ENCODE results near the gene PRKG1.
"Not testable (repeated sequence)": the region's sequence is repeated elsewhere in the genome, so short reads cannot be mapped to it uniquely, and the experiment has no call there.

Gene PRKG1

DNA sequence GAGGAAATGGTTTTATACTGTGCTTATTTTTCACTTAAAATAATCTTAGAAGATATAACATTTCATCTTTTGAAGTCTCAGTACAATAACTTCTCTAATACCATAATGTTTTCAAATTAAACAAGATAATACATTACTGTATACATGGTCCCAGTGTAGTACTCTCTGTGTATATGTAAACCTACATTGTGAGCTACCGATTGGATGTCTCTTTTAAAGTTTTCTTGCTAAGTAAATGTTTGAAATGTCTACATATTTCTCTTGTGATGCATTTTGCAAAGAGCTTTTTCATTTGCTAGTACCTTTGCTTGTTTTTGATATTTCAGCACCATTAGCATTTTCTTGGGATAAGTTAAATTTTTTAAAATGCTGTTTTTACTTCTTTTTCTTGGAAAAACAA is 94.8 kb downstream of the PRKG1 start:
- no peak for DNase-seq (ENCODE audit: low read depth in 2 of 3, low spot score in 1 of 3)

DNA sequence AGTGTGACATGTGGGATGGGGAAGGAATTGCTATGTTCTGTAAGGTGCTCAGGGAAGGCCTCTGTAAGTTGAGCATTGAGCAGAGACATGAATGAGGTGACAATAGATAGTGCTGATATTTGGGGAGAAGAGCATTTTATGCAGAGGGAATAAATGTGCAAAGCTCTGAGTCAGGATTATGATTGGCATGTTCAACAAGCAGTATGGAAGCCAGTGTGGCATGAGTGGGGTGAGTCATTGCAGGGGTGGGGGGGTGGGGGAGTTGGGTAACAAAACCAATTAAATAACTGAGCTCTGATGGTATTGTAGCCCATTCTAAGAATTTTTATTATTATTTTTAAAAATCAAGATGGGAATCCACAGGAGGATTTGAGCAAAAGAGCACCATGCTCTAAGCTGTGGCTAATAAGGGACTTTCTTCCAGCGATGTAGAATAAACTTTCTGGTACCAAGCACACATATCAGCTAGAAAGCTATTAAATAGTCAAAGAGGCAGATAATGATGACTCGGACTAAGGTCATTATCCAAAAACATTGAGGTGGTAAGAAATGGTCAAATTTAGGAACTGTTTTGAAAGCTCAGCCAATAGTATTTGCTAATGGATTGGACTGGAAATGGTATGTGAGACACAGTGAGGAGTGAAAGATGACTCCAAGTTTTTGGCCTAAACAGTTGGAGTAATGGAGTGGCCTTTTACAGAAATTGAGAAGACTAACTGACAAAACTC is 96.4 kb downstream of the PRKG1 start:
- no peak for DNase-seq (ENCODE audit: low read depth in 2 of 3, low spot score in 1 of 3)

DNA sequence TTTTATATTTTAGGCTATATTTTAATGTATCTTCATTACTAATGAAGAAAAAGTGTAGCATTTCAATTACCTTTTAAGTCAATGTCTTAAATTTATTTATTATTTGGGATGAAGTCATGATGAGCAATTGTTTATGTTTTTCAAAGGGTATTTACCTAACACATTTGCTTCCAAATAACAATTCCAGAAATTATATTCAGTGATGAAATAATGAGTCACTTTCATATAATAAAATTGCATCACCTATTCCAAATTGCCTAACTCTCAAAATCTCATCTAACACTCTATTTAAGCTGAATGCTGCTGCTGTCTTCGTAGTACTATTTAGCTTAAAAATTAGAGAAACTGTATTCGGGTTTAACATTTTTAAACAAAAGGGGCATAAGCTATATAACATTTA is 97.7 kb downstream of the PRKG1 start:
- DNase-seq (ENCODE audit: low read depth in 2 of 3, low spot score in 1 of 3): no peak

DNA sequence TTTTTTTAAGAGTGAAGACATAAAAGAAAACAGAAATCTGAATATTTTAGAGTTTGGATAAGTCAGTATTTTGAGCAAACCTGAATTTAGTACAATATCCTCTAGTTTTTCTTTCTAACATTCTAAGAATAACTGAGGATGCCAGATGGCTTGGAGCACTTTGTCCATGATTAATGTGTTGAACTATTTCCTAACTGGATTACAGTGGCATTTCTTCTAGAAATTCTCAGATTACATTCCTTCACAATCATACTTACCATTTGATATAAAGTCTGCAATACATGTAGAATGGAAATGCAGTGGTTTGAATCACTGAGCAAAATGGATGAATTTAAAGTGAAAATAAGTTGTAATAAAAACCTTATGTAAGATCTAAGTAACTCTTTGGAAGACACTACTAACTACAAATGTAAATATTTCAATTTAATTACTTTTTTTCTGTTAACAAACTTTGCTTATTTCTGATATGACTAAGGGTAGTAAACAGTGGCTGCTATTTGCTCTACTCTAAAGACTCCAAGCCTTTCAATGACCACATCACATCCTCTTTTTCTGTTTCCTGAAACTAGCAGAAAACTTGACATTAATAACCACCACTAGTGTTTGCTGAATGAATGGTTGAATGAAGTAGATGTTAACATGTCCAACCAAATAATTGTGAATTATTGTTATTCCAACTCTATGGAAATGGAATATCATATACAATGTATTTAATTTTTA is 102.8 kb downstream of the PRKG1 start:
- no peak for DNase-seq (ENCODE audit: low read depth in 2 of 3, low spot score in 1 of 3)

DNA sequence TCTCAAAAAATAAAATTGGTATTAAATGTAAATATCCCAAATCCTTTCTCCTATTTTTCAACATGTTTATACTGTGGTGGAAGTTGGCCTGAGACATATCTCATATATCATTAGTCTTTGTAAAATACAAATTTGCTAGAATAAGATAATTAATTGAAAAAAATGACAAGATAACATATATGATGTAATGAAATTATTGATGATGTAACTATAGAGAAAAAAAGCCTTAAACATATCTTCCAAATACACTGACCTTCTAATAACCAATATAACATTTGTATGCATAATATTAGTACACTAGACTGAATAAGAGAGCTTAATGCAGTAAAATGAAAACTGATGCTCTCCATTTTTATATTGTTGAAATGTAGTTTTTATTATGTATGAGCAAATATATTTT is 104.3 kb downstream of the PRKG1 start:
- DNase-seq (ENCODE audit: low read depth in 2 of 3, low spot score in 1 of 3): no peak

DNA sequence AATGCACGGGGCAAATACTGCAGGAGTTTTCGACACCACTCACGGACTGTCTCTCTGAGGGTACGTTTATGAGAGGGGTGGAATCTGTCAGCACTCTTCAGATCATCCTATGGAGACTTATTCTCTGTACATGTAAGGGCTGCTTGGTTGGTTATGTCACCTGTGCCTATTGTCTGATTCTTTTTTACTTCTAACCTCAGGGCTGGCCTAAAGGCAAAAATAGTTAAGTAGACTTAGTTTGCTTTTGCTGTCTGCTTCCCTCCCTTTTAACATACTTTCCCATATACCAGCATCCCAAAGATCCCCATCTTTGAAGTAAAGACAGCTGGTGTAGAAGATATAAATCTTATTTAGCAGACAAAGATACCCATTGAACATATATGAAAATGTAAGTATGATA is 105.9 kb downstream of the PRKG1 start:
- no peak for DNase-seq (ENCODE audit: low read depth in 2 of 3, low spot score in 1 of 3)

DNA sequence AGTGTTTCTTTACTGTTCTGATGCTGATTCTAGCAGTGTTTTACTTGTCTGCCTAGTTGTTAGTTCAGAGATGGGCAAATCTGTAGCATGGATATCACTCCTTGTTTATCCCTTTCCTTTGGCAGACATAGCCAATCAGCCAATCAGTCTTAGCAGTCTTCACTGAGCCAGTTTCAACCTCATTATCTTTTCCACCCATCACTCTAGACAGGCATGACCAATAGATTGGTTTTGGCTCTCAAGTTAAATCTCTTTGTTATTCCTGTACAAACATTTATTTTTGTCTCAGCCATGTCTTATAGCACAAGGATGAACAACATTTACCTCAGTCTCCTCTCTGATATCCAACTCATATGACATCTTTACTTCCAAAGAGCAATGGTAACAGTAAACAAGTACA is 109.5 kb downstream of the PRKG1 start:
- DNase-seq (ENCODE audit: low read depth in 2 of 3, low spot score in 1 of 3): no peak

DNA sequence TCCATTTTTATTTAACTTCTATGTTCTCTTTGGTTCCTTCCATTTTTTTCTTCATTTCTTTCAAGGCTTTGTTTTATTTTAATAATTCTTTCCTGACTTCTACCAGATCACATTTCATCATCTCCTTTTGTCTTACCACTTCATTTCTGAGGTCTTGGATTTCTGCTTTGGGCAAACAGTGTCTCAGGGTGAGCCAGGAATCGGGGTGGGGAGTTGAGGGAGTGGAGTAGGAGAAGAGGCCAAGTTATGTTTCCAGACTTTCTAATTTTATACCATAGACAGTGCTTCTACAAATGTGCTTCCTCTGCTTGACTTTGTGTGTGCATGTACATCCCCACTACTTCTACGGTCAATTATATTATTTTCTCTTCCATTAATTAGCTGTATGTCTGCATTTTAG is 112.1 kb downstream of the PRKG1 start:
- DNase-seq (ENCODE audit: low read depth in 2 of 3, low spot score in 1 of 3): no peak

DNA sequence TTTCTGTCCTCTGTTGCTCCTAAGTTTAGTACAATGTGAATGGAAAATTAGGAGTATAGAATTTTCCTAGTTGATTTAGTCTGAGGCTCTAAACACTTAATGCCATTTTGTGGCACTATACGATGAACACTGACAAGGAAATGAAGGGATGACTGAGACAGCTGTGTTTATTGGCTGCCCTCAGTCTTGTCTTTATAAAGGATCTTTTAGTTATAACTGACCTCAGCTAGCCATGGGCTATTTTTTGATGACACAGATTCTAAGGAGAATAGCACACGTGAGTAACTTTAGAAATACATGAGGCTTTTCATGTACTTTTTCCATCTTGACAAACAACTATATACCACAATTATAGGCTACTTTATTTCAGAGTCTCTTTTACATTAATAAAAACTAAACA is 113.7 kb downstream of the PRKG1 start:
- no peak for DNase-seq (ENCODE audit: low read depth in 2 of 3, low spot score in 1 of 3)

DNA sequence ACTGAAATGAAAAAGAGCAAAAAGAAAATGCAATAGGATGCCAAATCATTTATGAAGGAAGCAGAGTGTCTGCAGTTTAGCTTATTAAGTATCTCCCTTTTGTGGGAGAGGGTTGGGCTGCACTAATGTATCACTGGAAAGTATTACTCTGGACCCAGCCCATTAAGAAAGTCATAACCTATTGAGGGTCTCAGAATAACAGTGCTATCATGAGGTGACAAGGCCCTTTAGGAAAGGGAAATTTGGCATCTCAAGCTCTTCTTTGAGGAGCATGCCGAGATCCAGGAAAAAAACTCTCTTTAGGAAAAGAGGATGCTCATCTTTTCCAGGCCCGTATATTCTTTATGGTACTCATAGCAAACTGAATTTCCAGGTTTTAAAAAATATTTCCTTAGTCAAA is 114.6 kb downstream of the PRKG1 start:
- no peak for DNase-seq (ENCODE audit: low read depth in 2 of 3, low spot score in 1 of 3)

DNA sequence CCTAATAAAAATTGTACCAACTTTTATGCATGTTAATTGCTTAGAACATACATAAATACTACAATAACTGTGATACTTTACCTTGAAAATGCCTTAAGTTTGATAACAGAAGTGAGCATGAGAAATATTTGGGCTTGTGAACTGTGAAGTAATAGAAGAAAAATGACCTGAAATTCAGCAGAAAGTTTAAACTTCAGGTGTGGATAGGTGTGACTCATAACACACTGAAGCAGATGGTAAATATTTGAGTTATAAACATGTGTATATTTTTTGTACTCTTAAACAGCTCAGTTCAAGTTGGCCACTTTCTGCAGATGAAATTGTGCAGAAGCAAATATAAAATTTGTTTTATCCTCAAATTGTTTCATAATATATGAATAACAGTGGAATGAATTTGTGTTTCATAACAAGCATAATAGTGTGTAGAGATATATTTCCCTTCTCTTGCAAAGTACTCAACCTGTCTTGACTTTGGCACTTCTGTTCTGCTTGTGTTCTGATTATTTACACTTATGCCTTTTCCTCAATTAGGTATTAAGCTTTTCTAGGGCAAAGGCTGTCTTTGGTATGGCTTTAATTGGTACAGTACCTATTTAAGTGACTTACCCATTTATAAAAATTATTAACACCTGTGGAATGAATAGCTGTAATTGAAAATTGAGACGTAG is 122.4 kb downstream of the PRKG1 start:
- DNase-seq (ENCODE audit: low read depth in 2 of 3, low spot score in 1 of 3): no peak

DNA sequence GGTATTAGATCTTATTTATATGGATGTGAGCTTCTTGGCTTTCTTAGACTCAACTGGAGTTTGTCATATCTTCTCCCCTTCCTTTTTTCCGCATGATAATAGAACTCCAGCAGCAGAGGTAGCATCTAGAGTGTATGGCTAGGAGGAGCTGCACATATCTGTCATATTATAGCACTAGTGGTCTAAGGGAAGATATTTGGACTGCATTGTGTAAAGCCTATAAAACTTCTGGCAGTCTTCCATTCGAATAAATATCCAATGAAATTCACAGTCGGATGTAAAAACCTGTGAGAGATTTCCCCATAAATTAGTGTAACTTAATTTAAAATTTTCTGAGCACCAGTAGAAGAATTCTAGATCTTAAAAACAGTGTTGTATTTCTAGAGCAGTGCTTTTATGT is 123.9 kb downstream of the PRKG1 start:
- no peak for DNase-seq (ENCODE audit: low read depth in 2 of 3, low spot score in 1 of 3)

DNA sequence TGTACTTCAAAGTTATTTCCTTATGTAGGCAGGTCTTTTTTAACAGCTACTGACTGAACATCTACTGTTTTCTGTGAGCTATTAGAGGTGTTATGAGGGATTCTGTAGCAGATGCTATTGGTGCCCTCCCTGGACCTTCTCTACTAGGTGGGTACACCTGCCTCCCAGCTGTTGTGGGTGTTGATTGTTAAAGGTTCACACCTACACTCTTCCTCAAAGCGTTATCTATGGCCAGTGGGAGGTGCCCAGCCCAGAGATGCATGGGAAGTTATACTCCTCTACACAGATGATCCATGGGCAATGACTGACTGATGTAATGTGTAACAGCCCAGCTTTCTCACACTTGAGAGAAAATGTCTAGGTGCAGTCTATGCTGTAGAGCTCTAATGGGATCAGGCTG is 127.7 kb downstream of the PRKG1 start:
- no peak for DNase-seq (ENCODE audit: low read depth in 2 of 3, low spot score in 1 of 3)

DNA sequence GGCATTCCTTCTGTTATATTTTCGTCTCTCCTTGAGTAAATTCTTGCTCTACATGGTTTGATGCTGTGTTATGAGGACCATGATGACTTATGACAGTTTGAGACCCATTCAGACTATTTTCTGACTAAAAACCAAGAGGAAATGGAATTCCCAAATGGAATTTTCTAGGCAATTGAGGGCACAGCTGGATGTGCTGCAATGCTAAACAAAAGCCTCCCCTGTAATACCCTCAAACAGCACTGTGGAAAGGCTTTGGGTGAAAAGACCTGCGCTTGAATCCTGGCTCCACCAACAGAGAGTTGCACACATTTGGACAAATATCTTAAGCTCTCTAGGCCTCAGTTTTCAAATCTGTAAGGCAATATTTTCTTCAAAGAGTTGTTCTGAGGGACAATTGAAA is 129.1 kb downstream of the PRKG1 start:
- no peak for DNase-seq (ENCODE audit: low read depth in 2 of 3, low spot score in 1 of 3)

DNA sequence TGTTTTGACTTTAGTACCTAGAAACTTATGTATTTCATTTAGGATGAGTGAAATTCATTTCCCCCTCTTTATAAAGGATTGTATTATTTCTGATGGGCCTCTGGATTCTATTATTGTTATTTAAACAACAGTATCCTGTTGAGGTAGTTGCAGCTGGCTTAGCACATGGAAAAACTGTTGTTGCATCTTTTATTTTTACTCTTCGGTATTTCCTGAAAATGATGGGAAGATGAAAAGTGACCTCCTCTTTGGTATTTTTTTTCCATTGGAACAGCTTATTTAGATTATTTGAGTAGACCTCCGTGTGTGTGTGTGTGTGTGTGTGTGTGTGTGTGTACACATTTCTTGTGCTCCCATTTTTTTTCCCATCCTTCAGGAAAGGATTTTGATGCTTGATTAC is 129.8 kb downstream of the PRKG1 start:
- no peak for DNase-seq (ENCODE audit: low read depth in 2 of 3, low spot score in 1 of 3)

DNA sequence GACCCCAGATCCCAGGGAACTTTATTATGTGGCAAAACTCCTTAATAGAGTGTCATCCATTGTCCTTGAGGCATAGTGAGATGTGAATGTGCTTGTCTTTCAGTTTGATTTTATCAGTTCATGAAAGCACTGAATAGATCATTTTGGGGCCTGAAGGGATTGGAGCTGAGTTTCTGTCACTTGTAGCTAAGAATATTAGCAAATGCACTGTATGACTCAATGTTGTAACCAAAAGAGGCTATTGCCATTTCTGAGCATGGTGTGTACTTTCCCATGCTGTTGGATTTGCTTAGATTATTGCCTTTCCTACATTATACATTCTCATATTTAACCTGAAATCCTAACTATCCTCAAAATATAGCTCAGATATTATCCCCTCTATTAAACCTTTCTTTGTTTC is 130.4 kb downstream of the PRKG1 start:
- DNase-seq (ENCODE audit: low read depth in 2 of 3, low spot score in 1 of 3): no peak

DNA sequence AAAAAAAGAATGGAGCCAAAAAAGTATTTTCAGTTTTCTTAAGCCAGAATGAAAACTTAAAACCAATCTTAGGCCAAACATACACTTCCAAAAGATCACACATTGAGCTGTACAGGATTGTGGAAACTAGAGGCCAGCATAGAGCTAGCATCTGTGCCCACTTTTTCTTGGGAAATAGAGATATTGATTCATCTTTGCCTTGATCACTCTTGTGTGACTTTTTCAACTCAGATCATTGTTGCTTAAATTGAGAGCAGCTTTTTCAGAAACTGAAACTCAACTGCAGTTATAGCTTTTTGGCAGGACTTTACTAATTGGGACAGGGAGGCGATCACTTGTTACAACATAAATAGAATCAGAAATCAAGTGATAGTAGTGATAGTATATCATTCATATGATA is 132.2 kb downstream of the PRKG1 start:
- no peak for DNase-seq (ENCODE audit: low read depth in 2 of 3, low spot score in 1 of 3)

DNA sequence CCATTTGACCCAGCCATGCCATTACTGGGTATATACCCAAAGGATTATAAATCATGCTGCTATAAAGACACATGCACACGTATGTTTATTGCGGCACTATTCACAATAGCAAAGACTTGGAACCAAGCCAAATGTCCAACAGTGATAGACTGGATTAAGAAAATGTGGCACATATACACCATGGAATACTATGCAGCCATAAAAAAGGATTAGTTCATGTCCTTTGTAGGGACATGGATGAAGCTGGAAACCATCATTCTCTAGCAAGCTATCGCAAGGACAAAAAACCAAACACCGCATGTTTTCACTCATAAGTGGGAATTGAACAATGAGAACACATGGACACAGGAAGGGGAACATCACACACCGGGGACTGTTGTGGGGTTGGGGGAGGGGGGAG is 138.7 kb downstream of the PRKG1 start:
- DNase-seq (ENCODE audit: low read depth in 2 of 3, low spot score in 1 of 3): not testable (repeated sequence)

DNA sequence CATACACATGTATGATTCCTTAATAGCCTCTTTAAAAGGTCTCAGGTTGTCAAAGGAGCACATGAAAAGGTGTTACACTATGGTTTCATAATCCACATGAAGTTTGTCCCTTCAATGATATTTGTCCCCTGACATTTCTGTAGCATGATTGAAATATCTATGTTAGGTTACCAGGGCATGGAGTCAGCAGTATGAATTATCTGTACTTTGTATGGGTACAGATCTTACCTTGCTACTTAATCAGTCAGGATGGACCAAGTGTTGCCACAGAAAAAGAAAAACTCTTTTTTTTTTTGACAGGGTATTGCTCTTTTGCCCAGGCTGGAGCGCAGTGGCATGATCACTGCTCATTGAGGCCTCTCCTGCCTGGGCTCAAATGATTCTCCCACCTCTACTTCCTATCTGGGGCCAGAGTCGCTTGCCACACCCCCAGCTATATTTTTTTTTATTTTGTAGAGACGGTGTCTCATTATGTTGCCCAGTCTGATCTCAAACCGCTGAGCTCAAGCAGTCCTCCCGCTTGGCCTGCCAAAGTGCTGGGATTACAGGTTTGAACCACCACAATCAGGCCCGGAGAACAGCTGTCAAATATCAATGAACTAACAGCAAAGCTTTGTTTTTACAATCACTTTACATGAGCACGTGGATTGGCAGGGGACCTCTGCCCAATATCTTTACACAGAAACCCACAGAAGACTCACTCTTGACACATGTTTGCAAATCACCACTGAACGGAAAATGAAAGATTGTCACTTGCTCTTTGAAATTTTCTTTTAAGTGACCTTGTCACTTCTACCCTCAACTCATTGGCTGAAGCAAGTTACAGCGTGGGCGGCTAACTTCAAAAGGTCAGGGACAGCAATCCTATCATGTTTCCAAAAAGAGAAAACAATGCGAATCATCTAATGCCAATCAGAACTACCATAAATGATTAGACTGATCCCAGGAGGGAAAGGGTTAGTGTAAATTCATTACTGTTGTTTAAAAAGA is 140.2 kb downstream of the PRKG1 start:
- DNase-seq (ENCODE audit: low read depth in 2 of 3, low spot score in 1 of 3): no peak

DNA sequence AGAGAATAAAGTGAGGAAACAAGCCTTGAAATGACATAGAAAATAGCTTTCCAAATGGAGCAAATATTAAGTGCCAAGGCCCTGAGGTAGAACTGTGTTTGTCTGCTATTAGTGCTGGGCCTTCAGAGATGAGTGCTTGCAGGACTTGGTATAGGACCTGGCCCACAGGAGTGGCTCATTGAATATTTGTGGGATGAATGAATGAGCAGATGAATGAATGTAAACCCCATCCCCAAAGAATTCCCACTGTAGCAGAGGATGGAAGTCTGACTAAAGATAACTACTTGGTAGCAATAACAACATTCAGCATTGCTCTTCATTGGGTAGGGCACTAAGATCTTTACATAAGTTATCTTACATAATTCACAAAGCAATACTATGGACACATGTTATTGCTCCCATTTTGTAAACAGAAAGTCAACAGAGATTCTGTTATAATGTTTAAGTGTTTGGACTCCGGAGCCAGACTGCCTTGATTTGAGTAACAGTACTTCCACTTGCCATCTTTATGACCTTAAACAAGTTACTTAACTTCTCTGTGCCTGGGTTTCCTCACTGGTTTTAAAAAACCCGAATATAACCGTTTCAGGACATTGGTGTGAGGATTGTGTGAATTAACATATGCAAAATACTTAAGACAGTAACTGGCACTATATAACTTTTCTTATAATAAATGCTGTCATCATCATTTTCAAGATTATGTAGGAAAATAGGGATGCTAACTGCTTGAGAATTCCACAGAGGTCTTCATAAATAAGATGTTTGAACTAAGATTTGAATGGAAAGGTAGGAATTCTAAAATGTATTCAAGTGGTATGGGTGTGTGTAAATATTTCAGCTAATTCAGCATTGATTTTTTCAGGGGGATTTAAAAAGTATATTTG is 141.9 kb downstream of the PRKG1 start:
- no peak for DNase-seq (ENCODE audit: low read depth in 2 of 3, low spot score in 1 of 3)

Measured in stimulated activated CD4-positive, alpha-beta T cell treated with anti-CD3 and anti-CD28 coated beads, Interleukin-12 subunit alpha, Interleukin-12 subunit beta, amount 100 ng/mL, for 48 hours (primary cell).